ENCODE measurements around the gene HTD2. TPM values are rescaled to one million over a fixed set of nuclear protein-coding genes. Genes with fewer than 3 reads are reported as not detected.

Gene HTD2
- total RNA-seq, 1 experiment from 2014 or later, result 13.5 TPM

GRCh38 chr3:58323529-58324390 lies 17.4 kb downstream of the HTD2 start:
- Histone ChIP-seq H3K4me1 (ENCODE audit: control insufficient read depth in 1 of 2, insufficient read depth in 2 of 2, low read length in 2 of 2) (no peaks in the 10 kb centered on the region), H3K27ac (ENCODE audit: low read depth, low read length) (no peak overlapping the region), H2AFZ (ENCODE audit: low read depth, low read length, poor library complexity, severe bottlenecking) (no peak overlapping the region), H3K9me3 (ENCODE audit: control insufficient read depth in 1 of 2, insufficient read depth in 1 of 2, low read depth in 1 of 2, low read length in 2 of 2) (no peaks in the 10 kb centered on the region), H3K9me2 (ENCODE audit: insufficient read depth) (no peaks in the 10 kb centered on the region), H3K27me3 (ENCODE audit: insufficient read depth, low read length) (no peaks in the 10 kb centered on the region), H3K4me3 (replicated peaks in 1 of 2; ENCODE audit: low read depth in 1 of 2, low read length in 2 of 2) (no peak overlapping the region), H3K79me2 (ENCODE audit: insufficient read depth, low read length) (no peaks in the 10 kb centered on the region), H4K20me1 (ENCODE audit: insufficient read depth) (no peaks in the 10 kb centered on the region), H3K4me2 (ENCODE audit: low read length) (no peak overlapping the region), H3K9ac (ENCODE audit: low read length) (no peak overlapping the region), H3K36me3 (ENCODE audit: control insufficient read depth in 1 of 2, insufficient read depth in 2 of 2, low read length in 2 of 2) (peaks cover 4 to 5% of the 10 kb centered on the region in 2 experiments; a peak in 2 of 4 replicates)
- ChIA-PET POLR2A (no interaction called here), CTCF (no interaction called here), RAD21 (ENCODE audit: low non-redundant PET in 1 of 2, low total read pairs in 2 of 2, uncharacterized antibody in 2 of 2, unreplicated experiment in 2 of 2) (no interaction called here)
- ATAC-seq, result no peak
- TF ChIP-seq TCF7L2 (IDR thresholded peaks at IDR 0.05; ENCODE audit: borderline replicate concordance, extremely low read depth, insufficient read depth, insufficient read length) (no peak), SP1 (IDR thresholded peaks at IDR 0.05; ENCODE audit: low read depth) (no peak), ZFX (IDR thresholded peaks at IDR 0.05) (no peak), ZNF274 (IDR thresholded peaks at IDR 0.05; ENCODE audit: low read depth, low read length) (no peak), EZH2 (IDR thresholded peaks at IDR 0.05) (no peak), ATF3 (IDR thresholded peaks at IDR 0.05) (no peak), CBX3 (IDR thresholded peaks at IDR 0.05; ENCODE audit: low read depth) (no peak), SIN3A (IDR thresholded peaks at IDR 0.05; ENCODE audit: low read depth) (no peak), MAX (IDR thresholded peaks at IDR 0.05) (no peak)
- no TSS peak for BruUV-seq (replicated peaks)
- DNase-seq (ENCODE audit: low read depth, low spot score), result no peak
- intact Hi-C loops (cut with micrococcal nuclease), result loop anchor here (5.0 kb wide), 1 partner anchor 309 kb away; no protein-coding TSS in a partner anchor
